HCT116 (cell line): Measurements from ENCODE around the gene CCL24. TPM values are rescaled to one million over a fixed set of nuclear protein-coding genes. Genes with fewer than 3 reads are reported as not detected.
"Not testable (repeated sequence)": the region's sequence is repeated elsewhere in the genome, so short reads cannot be mapped to it uniquely, and the experiment has no call there.

Experiments
- ATAC-seq: fragments of 200-7000 bp; cut with Tn5 transposase; 2 replicates; pipeline ENCODE4 v1.9.1; 2020; ENCODE audit warnings: mild to moderate bottlenecking, moderate library complexity
- BruUV-seq: library from RNA; stranded (reverse); fragments of 400-500 nt; replicated peaks from 2 replicates; lab custom pipeline; 2021; lab: Mats Ljungman, UMichigan
- CTCF ChIA-PET: fragments of 300-600 bp; sonication (Branson Sonifier 250); formaldehyde crosslinking; loops from one replicate; lab custom pipeline; 2021; ENCODE audit warnings: antibody characterized with exemption; lab: Charles Lee
- POLR2A ChIA-PET: fragments of 300-600, 350-600 bp; sonication (Branson Sonifier 250); formaldehyde crosslinking; loops from one replicate; lab custom pipeline; 2021; ENCODE audit warnings: antibody characterized with exemption; lab: Charles Lee
- RAD21 ChIA-PET, 2 experiments: fragments of 300-600 bp; sonication (Branson Sonifier 250); formaldehyde crosslinking; loops; one replicate each; lab custom pipeline; 2023; ENCODE audit warnings: low total read pairs in 2 of 2; ENCODE audit not compliant: uncharacterized antibody in 2 of 2, unreplicated experiment in 2 of 2, low non-redundant PET in 1 of 2; lab: Charles Lee
- DNase-seq: peaks from one replicate; pipeline ENCODE4 v3.0.0-alpha.2; 2010; ENCODE audit warnings: low read depth, low spot score
- H2AFZ ChIP-seq: fragments of 200-600 bp; shearing (Covaris generic), sonication (generic); 2 replicates; pipeline ENCODE4 v1.6.1; 2017; ENCODE audit warnings: low read depth, mixed run types, mixed read lengths, antibody characterized with exemption, low read length; ENCODE audit not compliant: poor library complexity, severe bottlenecking
- H3K27ac ChIP-seq: 2 replicates; pipeline ENCODE4 v1.5.1; 2012; ENCODE audit warnings: low read depth, low read length
- H3K27me3 ChIP-seq: fragments of 200-600 bp; sonication (generic); 2 replicates; pipeline ENCODE4 v1.6.1; 2016; ENCODE audit warnings: mixed run types, low read length, mixed read lengths; ENCODE audit not compliant: insufficient read depth
- H3K36me3 ChIP-seq, 2 experiments: fragments of 200-500 bp in 1 of 2; fragments of 200-600 bp in 1 of 2; sonication (Bioruptor generic) in 1 of 2; sonication (generic) in 1 of 2; 2 replicates each; pipeline versions ENCODE4 v1.5.1 to v1.6.1; 2014 to 2016; ENCODE audit warnings: low read length in 2 of 2, inconsistent platforms in 1 of 2, mixed read lengths in 1 of 2, mixed run types in 1 of 2; ENCODE audit not compliant: insufficient read depth in 2 of 2, control insufficient read depth in 1 of 2
- H3K4me1 ChIP-seq, 2 experiments: fragments of 200-600 bp in 1 of 2; sonication (generic) in 1 of 2; 2 replicates each; pipeline versions ENCODE4 v1.5.1 to v1.6.1; 2012 to 2017; ENCODE audit warnings: low read length in 2 of 2, inconsistent platforms in 1 of 2, mild to moderate bottlenecking in 1 of 2, mixed read lengths in 1 of 2, mixed run types in 1 of 2, moderate library complexity in 1 of 2; ENCODE audit not compliant: insufficient read depth in 2 of 2, control insufficient read depth in 1 of 2
- H3K4me2 ChIP-seq: fragments of 200-600 bp; sonication (generic); 2 replicates; pipeline ENCODE4 v1.6.1; 2017; ENCODE audit warnings: mixed run types, low read length, mixed read lengths
- H3K4me3 ChIP-seq, 2 experiments: fragments of 200-600 bp in 1 of 2; sonication (generic) in 1 of 2; replicated peaks in 1 of 2; 2 replicates each; pipeline ENCODE4 v1.5.1; 2011 to 2016; ENCODE audit warnings: low read length in 2 of 2, control low read depth in 1 of 2, low read depth in 1 of 2, mild to moderate bottlenecking in 1 of 2, mixed read lengths in 1 of 2, mixed run types in 1 of 2
- H3K79me2 ChIP-seq: fragments of 200-600 bp; sonication (generic); 2 replicates; pipeline ENCODE4 v1.6.1; 2017; ENCODE audit warnings: mild to moderate bottlenecking, mixed run types, low read length, moderate library complexity, mixed read lengths; ENCODE audit not compliant: insufficient read depth
- H3K9ac ChIP-seq: fragments of 200-600 bp; sonication (generic); 2 replicates; pipeline ENCODE4 v1.6.1; 2016; ENCODE audit warnings: low read length, mixed read lengths
- H3K9me2 ChIP-seq: fragments of 200-600 bp; sonication (generic), shearing (Covaris generic); 2 replicates; pipeline ENCODE4 v1.6.1; 2017; ENCODE audit warnings: mixed run types, mild to moderate bottlenecking, moderate library complexity; ENCODE audit not compliant: insufficient read depth
- H3K9me3 ChIP-seq, 2 experiments: fragments of 200-500 bp in 1 of 2; fragments of 200-600 bp in 1 of 2; sonication (Bioruptor generic) in 1 of 2; sonication (generic) in 1 of 2; 2 replicates each; pipeline ENCODE4 v1.6.1; 2014 to 2017; ENCODE audit warnings: low read length in 2 of 2, mixed read lengths in 2 of 2, inconsistent platforms in 1 of 2, low read depth in 1 of 2, mild to moderate bottlenecking in 1 of 2, mixed run types in 1 of 2, moderate library complexity in 1 of 2; ENCODE audit not compliant: control insufficient read depth in 1 of 2, insufficient read depth in 1 of 2
- H4K20me1 ChIP-seq: fragments of 200-600 bp; sonication (generic), shearing (Covaris generic); 2 replicates; pipeline ENCODE4 v1.6.1; 2017; ENCODE audit warnings: mixed run types, mild to moderate bottlenecking, moderate library complexity; ENCODE audit not compliant: insufficient read depth
- ATF3 ChIP-seq: IDR thresholded peaks from 2 replicates; pipeline ENCODE4 v1.6.1; 2012
- CTCF ChIP-seq, 3 experiments: fragments of 200-600 bp in 1 of 3; sonication (generic) in 1 of 3; IDR thresholded peaks in 2 of 3; conservative IDR thresholded peaks in 1 of 3; 2 replicates each; pipeline ENCODE4 v1.5.1; 2012 to 2017; ENCODE audit warnings: low read depth in 2 of 3, low read length in 2 of 3, antibody characterized with exemption in 1 of 3, borderline replicate concordance in 1 of 3, control low read depth in 1 of 3, mild to moderate bottlenecking in 1 of 3, mixed read lengths in 1 of 3, mixed run types in 1 of 3, moderate library complexity in 1 of 3; ENCODE audit not compliant: insufficient read depth in 1 of 3
- EGR1 ChIP-seq: IDR thresholded peaks from 2 replicates; pipeline ENCODE4 v1.6.1; 2012; ENCODE audit warnings: low read depth
- MAX ChIP-seq: IDR thresholded peaks from 2 replicates; pipeline ENCODE4 v1.6.1; 2012
- POLR2A ChIP-seq: IDR thresholded peaks from 2 replicates; pipeline ENCODE4 v1.7.0; 2011; ENCODE audit warnings: borderline replicate concordance; ENCODE audit not compliant: insufficient read depth, insufficient read length; ENCODE audit errors: extremely low read depth
- POLR2AphosphoS5 ChIP-seq: IDR thresholded peaks from 2 replicates; pipeline ENCODE4 v1.6.1; 2011; ENCODE audit warnings: mild to moderate bottlenecking, low read depth, low read length, moderate library complexity
- REST ChIP-seq: IDR thresholded peaks from 2 replicates; pipeline ENCODE4 v1.6.1; 2012; ENCODE audit warnings: low read depth
- SIN3A ChIP-seq: IDR thresholded peaks from 2 replicates; pipeline ENCODE4 v1.6.1; 2012; ENCODE audit warnings: low read depth
- SP1 ChIP-seq: IDR thresholded peaks from 2 replicates; pipeline ENCODE4 v1.6.1; 2012; ENCODE audit warnings: low read depth
- SRF ChIP-seq: IDR thresholded peaks from 2 replicates; pipeline ENCODE4 v1.6.1; 2012; ENCODE audit warnings: low read depth
- TCF7L2 ChIP-seq: IDR thresholded peaks from 2 replicates; pipeline ENCODE4 v1.7.0; 2011; ENCODE audit warnings: borderline replicate concordance, inconsistent platforms; ENCODE audit not compliant: insufficient read depth, insufficient read length; ENCODE audit errors: extremely low read depth
- ZBTB33 ChIP-seq: IDR thresholded peaks from 2 replicates; pipeline ENCODE4 v1.6.1; 2011; ENCODE audit warnings: mild to moderate bottlenecking, low read length, moderate library complexity; ENCODE audit not compliant: insufficient replicate concordance; ENCODE audit errors: extremely low read depth
- intact Hi-C: fragments of 100-400 bp; cut with micrococcal nuclease; formaldehyde crosslinking; loops from 2 replicates; pipeline ENCODE4 v1.10.0; 2022
- total RNA-seq: library from RNA; stranded (reverse); gene quantifications from one replicate; pipeline ENCODE4 v1.2.1, GENCODE V29; 2021; ENCODE audit not compliant: unreplicated experiment

The CCL24 gene
- total RNA-seq, 1 experiment from 2014 or later, result not detected

- BruUV-seq, result no TSS peak
- no peak overlapping the region for H3K4me3 ChIP-seq
- H3K9me2 ChIP-seq, result no peaks in the 10 kb centered on the region
- no peak overlapping the region for H3K9ac ChIP-seq
- H3K4me2 ChIP-seq, result no peak overlapping the region
- intact Hi-C loops, result no loop called here
- no peaks in the 10 kb centered on the region for H3K36me3 ChIP-seq
- no peaks in the 10 kb centered on the region for H3K9me3 ChIP-seq
- ATAC-seq (no peak), DNase-seq (no peak)
- H3K27me3 ChIP-seq, result no peaks in the 10 kb centered on the region
- ChIA-PET CTCF (no interaction called here), POLR2A (no interaction called here), RAD21 (no interaction called here)
- no peak overlapping the region for H2AFZ ChIP-seq
- no peak overlapping the region for H3K27ac ChIP-seq
- H3K4me1 ChIP-seq, result peaks cover 0 to 6% of the 10 kb centered on the region in 2 experiments; a peak in 1 of 4 replicates
- no peaks in the 10 kb centered on the region for H3K79me2 ChIP-seq
- H4K20me1 ChIP-seq, result no peaks in the 10 kb centered on the region
- TF ChIP-seq SRF, result no peak
- TF ChIP-seq POLR2A, result no peak
- TF ChIP-seq ATF3, result no peak
- no peak for TF ChIP-seq SP1
- TF ChIP-seq MAX, result no peak
- no peak for TF ChIP-seq POLR2AphosphoS5
- no peak for TF ChIP-seq EGR1
- no peak for TF ChIP-seq TCF7L2
- no peak for TF ChIP-seq REST
- TF ChIP-seq ZBTB33, result no peak
- TF ChIP-seq SIN3A, result no peak
- TF ChIP-seq CTCF (IDR thresholded peaks at IDR 0.05 in 2 of 3, conservative IDR thresholded peaks at IDR 0.05 in 1 of 3; ENCODE audit: borderline replicate concordance in 1 of 3, insufficient read depth in 1 of 3, low read depth in 2 of 3, low read length in 2 of 3), result no peak
Measured at GRCh38 chr7:75840029-75840428, 26.4 kb upstream of the CCL24 start.

GRCh38 chr7:75838281-75838930 is 24.8 kb upstream of the CCL24 start:
- intact Hi-C loops, RAD21 ChIA-PET, CTCF ChIA-PET, ATAC-seq, H3K4me3 ChIP-seq, H4K20me1 ChIP-seq, H3K4me2 ChIP-seq, DNase-seq, H3K4me1 ChIP-seq, H3K9me3 ChIP-seq, H3K9me2 ChIP-seq, H3K9ac ChIP-seq, BruUV-seq, H2AFZ ChIP-seq, POLR2A ChIA-PET, H3K27ac ChIP-seq, H3K79me2 ChIP-seq, H3K36me3 ChIP-seq, H3K27me3 ChIP-seq: not testable (repeated sequence)
